GM21717 (cell line): ENCODE results near the gene ID4.

ENCODE experiments used
- ATAC-seq: cut with Tn5 transposase; IDR thresholded peaks from one replicate; pipeline ENCODE4 v1.9.1; 2021; ENCODE audit warnings: mild to moderate bottlenecking, moderate library complexity; ENCODE audit not compliant: unreplicated experiment

Gene ID4, protein sequence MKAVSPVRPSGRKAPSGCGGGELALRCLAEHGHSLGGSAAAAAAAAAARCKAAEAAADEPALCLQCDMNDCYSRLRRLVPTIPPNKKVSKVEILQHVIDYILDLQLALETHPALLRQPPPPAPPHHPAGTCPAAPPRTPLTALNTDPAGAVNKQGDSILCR

GRCh38 chr6:19836799-19837510 is at the start of gene ID4:
TSS of gene ID4 (plus strand) at chr6:19837370. CDS start at chr6:19837755, 385 bp downstream.
- no peak for ATAC-seq

GRCh38 chr6:19788686-19789085 is 48.5 kb upstream of the ID4 start:
- ATAC-seq: no peak

DNA sequence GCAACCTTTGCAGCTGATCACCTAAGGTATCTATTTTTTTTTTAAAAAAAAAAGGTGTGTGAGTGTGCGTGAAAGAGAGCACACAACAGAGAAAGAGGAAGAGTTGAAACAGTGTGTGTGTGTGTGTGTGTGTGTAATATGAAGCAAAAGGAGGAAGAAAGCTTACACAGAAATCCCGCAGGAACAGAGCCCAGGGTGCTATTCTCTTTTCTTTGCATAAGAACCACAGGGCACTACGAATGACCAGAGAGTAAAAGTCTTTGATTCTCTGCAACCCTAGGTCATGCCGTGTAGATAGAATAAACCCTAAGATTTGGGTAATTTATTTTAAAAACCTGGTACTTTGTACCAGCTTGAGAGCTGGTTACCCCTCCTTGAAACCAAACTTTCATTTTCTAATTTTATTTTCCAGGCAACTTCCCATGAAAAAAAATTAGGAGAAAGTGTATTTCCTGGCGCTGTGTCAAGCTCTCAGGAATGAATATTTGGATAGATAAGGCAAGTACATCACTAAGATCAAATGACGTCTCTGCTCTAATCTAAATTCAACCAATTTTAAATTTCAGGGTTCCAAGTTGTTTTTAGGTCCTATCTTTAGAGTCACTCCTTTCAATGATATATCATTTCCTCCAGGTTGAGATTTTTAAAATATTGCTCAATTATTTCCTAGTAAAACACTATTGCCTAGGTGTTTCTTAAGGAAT is 47.9 kb upstream of the ID4 start:
- no peak for ATAC-seq

DNA sequence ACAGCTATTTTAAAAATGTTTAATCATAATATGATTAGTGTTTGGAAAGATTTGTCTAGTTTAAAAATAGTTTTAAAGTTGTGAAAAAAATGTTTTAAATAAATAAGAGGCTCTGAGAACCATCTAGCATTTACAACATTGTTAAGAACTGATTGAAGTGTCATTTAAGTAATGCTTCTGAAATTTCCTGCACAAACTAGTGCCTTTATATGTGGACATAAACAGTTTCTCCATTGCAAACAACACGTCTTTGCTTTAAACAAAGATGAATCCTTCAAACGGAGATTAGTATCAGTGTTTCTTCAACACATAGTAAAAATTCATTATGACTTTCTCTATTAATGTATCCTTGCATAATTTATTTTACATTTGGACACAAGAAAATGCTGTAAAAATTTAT is 45.9 kb upstream of the ID4 start:
- no peak for ATAC-seq

GRCh38 chr6:19795211-19795610 is 42.0 kb upstream of the ID4 start:
- no peak for ATAC-seq

DNA sequence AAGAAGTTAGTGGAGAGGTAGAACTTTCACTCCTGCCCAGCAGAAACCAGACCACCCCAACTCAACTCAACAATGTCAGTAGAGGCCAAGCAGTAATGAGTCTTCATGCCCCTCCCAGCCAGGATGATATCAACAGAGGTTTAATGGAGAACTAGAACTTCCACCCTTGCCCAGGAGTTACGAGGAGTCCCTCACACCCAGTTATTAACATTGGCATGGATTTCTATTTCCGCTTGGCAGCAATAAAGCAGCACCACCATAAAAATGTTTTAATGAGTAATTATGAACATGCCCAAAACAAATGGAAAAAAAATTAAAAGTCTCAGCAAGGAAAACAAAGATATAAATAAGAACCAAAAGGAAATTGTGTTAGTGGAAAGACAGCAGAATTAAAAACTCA is 40.7 kb upstream of the ID4 start:
- ATAC-seq: no peak

DNA sequence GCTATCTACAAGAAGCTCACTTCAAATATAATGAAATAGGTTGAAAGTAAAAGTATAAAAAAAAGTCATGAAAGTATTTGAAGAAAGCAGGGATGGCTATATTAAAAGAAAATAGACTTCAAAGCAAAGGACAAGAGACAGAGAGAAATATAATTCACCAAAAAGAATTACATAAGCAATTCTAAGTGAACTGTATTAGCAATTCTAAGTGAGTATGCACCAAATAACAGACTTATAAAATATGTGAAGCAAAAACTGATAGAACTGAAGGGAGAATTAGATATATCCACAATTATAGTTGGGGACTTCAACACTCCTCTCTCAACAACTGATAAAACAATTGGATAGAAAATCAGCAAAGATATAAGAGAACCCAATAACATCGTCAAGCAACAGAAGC is 38.8 kb upstream of the ID4 start:
- no peak for ATAC-seq

DNA sequence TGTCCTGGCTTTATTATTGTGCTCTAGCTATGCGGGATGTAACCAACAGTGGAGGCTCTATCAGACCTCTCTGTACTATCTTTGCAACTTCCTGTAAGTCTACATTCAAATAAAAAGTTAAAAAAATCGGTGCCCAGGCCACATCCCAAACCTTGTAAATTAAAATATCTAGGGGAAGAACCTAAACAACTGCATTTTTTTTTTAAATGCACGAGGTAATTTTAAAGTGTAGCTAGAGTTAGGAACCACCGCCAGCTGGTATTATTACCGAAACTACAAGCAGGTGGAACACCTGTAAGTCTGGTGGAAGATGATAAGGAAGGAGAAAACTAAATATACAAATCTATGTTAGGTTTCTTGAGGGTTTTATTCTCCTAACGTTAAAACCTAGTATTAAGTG is 34.5 kb upstream of the ID4 start:
- ATAC-seq: no peak

GRCh38 chr6:19803331-19804204 is 33.6 kb upstream of the ID4 start:
- ATAC-seq: no peak

GRCh38 chr6:19804205-19805128 is 32.7 kb upstream of the ID4 start:
- peak; percentile 97 for ATAC-seq

DNA sequence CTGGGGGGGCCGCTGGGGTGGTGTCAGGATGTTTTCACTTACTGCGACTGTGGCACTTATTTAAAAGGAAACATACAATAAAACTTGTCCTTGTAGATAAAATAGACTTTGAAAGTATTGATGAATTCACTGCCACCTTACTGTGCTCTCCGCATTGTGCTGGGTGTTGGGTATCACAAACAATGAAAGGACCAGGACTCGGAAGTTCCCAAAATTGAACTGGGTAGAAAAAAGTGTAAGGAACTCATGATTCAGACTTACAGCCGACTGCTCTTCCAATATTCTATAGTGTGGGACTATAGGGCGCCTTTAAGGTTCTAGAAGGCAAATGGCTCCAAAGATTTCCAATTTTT is 32.1 kb upstream of the ID4 start:
- no peak for ATAC-seq

DNA sequence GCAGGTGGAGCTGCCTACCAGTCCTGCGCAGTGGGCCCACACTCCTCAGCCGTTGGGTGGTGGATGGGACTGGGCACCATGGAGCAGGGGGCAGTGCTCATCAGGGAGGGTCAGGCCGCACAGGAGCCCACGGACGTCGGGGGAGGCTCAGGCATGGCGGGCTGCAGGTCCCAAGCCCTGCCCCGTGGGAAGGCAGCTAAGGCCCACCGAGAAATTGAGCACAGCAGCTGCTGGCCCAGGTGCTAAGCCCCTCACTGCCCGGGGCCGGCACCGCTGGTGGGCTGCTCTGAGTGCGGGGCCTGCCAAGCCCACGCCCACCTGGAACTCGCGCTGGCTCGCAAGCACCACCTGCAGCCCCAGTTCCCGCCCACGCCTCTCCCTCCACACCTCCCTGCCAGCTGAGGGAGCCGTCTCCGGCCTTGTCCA is 30.2 kb upstream of the ID4 start:
- ATAC-seq: no peak

GRCh38 chr6:19811397-19812079 is 25.6 kb upstream of the ID4 start:
- ATAC-seq: no peak

DNA sequence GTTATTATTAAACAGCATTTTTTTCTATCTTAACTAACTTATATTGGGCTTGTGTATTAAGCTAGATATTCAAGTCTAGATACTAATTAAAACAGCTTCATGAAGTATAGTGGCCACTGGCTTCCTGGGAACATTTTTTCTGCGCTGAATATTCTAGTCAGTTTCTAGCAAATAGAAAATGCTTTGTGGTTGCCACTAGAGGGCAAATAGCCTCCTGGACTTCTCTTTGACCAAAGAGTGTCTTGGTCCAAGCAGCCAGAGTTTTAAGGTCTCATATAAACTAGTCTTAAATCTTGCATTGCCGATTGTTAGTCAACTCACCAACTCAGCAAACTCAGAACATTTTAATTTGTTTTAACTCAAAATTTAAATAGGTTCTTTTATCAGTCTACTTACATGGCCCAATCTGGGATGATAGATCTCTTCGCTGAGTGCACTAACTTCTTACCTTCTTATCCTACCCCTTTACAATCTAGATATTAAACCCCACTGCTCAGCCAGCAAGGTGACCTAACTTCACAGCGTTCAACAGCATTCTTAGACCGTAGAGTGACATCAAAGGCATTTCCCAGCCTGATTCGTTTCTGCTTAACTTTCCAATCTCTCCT is 24.6 kb upstream of the ID4 start:
- ATAC-seq: no peak

DNA sequence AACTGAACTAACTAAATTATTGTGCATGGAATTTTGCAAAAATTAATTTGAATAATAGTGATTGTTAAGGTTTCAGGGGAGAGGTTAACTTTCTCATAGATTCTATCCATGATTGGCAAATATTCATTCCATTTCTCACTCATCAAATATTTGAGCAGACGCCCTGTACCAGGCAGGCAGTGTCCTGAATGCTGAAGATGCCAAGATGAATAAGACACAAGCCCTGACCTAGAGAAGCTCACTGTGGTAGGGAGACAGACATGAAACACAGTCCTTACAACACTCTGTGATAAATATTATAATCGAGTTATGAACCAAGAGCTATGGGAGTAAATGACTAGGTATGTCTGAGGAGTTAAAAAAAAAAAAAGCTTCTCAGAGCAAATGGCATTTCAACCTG is 18.4 kb upstream of the ID4 start:
- ATAC-seq: no peak

DNA sequence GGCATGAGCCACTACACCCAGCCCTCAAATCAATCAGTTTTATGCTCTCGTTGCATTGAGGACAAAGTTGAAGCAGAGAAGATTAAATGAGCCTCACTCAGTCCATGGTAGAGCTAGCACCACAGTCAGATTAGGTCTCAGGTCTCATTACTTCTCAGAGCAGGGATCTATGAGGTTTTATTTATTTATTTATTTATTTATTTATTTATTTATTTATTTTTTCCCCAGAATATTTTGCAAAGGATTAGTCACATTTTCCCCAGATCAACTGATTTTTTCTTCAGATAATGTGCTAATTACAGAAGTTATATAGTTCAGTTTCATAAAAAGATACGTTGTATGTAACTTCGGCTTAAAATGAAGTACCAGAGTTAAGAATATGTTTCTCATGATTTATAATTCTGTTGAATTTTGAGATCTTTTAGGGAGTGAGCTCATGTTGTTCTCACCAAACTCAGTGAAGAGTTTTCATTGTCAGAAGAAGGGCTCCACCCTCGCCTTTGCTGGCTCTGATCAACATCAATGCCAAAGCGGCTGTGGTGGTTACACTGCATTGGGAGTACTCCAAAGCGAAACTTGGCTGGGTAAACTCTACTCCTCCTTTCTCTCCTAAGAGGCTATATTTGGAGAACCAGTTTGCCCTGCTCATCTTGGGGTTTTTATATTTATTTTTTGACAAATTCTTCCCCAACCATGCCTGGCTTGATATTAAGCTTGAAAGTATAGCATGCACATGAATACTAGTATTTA is 12.9 kb upstream of the ID4 start:
- no peak for ATAC-seq

GRCh38 chr6:19827247-19827646 is 9.9 kb upstream of the ID4 start:
- ATAC-seq: no peak

DNA sequence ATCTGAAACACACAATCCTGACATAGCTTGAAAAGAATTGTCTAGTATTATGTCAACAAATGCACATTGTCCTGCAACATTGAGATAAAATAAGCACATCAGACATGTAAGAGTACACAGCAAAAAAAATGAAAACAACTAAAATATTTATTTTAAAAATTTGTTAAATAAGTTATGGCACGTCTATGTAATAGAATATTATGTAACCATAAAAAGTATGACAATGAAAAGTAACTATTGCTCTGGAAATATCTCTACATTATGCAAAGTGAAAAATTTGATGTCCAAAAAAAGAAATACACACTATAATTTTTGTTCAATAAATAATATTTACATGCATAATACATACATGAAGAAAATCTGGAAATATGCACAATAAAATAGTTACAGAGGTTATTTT is 9.3 kb upstream of the ID4 start:
- ATAC-seq: no peak

DNA sequence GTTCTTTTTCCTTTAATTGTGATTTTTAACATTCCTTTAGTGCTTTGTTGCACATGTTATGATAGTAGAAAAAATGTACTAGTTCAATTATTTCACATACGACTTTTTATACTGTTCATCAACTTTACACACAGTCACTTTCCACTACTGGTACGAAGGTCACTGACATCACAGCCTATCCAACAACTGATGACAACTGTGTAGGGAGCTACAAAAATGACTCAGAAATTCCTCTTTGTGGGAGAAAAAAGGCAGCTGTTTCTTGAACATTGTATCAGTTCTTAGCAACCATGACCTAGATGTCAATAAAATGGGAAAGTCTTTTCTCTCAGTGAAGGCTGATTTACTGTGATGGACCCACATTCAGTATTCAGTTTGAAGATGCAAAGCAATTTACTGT is 7.0 kb upstream of the ID4 start:
- ATAC-seq: no peak
